D341Med (cell line): ENCODE measurements around the gene PGAM1.
A peak's percentile ranks its signal among the peaks of the same experiment; 100 is the strongest.
"Not testable (repeated sequence)": the region's sequence is repeated elsewhere in the genome, so short reads cannot be mapped to it uniquely, and the experiment has no call there.

Experiments
- DNase-seq: peaks from one replicate; pipeline ENCODE4 v3.0.0; 2012; ENCODE audit warnings: low spot score

Gene PGAM1

GRCh38 chr10:97425964-97426775, at the start of gene PGAM1:
PGAM1 (plus strand) TSS chr10:97426191; CDS start chr10:97426308, 117 bp downstream.
- peak; percentile 98 for DNase-seq

GRCh38 chr10:97376413-97376812, 49.6 kb upstream of the PGAM1 start:
- DNase-seq, result no peak

- DNase-seq, result no peak
Observed at GRCh38 chr10:97378933-97379921, 46.8 kb upstream of the PGAM1 start.

GRCh38 chr10:97380516-97380915, 45.5 kb upstream of the PGAM1 start:
- DNase-seq, result no peak

GRCh38 chr10:97381626-97382025, 44.4 kb upstream of the PGAM1 start:
- peak; percentile 1 for DNase-seq

- no peak for DNase-seq
Observed at GRCh38 chr10:97383159-97383558, 42.8 kb upstream of the PGAM1 start.

- peak; percentile 1 for DNase-seq
Observed at GRCh38 chr10:97384156-97384555, 41.8 kb upstream of the PGAM1 start.

GRCh38 chr10:97384641-97385040, 41.4 kb upstream of the PGAM1 start:
- DNase-seq, result peak; percentile 0

GRCh38 chr10:97385565-97385964, 40.4 kb upstream of the PGAM1 start:
- no peak for DNase-seq

- no peak for DNase-seq
Observed at GRCh38 chr10:97388152-97388551, 37.8 kb upstream of the PGAM1 start.

- no peak for DNase-seq
Observed at GRCh38 chr10:97390091-97390490, 35.9 kb upstream of the PGAM1 start.

- DNase-seq, result no peak
Observed at GRCh38 chr10:97393034-97393573, 32.9 kb upstream of the PGAM1 start.

- no peak for DNase-seq
Observed at GRCh38 chr10:97396056-97396455, 29.9 kb upstream of the PGAM1 start.

GRCh38 chr10:97399843-97400545, 26.0 kb upstream of the PGAM1 start:
- peak; percentile 53 for DNase-seq

- peak; percentile 83 for DNase-seq
Observed at GRCh38 chr10:97400665-97401454, 25.1 kb upstream of the PGAM1 start, which contains the start of gene RRP12. RRP12 (minus strand) TSS chr10:97401340; CDS start chr10:97401231, 109 bp downstream.

- no peak for DNase-seq
Observed at GRCh38 chr10:97401455-97401919, 24.5 kb upstream of the PGAM1 start.

GRCh38 chr10:97404044-97404443, 21.9 kb upstream of the PGAM1 start:
- DNase-seq, result no peak

GRCh38 chr10:97406064-97406463, 19.9 kb upstream of the PGAM1 start:
- DNase-seq, result no peak

GRCh38 chr10:97406483-97406882, 19.5 kb upstream of the PGAM1 start:
- not testable (repeated sequence) for DNase-seq

- DNase-seq, result peak; percentile 70
Observed at GRCh38 chr10:97407211-97407951, 18.6 kb upstream of the PGAM1 start.
